K562 (cell line): ENCODE measurements around the gene PPT1. TPM values are rescaled to one million over a fixed set of nuclear protein-coding genes. Genes with fewer than 3 reads are reported as not detected.

Source experiments
- CBX5 ChIP-seq: IDR thresholded peaks from 2 replicates; pipeline ENCODE4 v1.6.1; 2014; ENCODE audit warnings: low read depth, borderline replicate concordance
- FOXP1 ChIP-seq: sonication (generic); formaldehyde crosslinking; IDR thresholded peaks from 2 replicates; pipeline ENCODE4 v1.8.0; 2022; ENCODE audit warnings: mild to moderate bottlenecking, missing genetic modification reagents
- HSF4 ChIP-seq: fragments of 250-450 bp; sonication (Bioruptor Pico); IDR thresholded peaks from 2 replicates; pipeline ENCODE4 v2.1.2; 2022; ENCODE audit warnings: mild to moderate bottlenecking, moderate library complexity, borderline replicate concordance
- NCOA1 ChIP-seq: fragments of 450-650 bp; IDR thresholded peaks from 2 replicates; pipeline ENCODE4 v1.6.1; 2016; ENCODE audit warnings: low read depth
- NR3C1 ChIP-seq: sonication (generic); formaldehyde crosslinking; IDR thresholded peaks from 2 replicates; pipeline ENCODE4 v1.8.1; 2022; ENCODE audit warnings: missing genetic modification reagents
- PHB2 ChIP-seq: fragments of 450-650 bp; IDR thresholded peaks from 2 replicates; pipeline ENCODE4 v1.6.1; 2017; ENCODE audit warnings: low read depth
- PHF20 ChIP-seq: fragments of 450-650 bp; IDR thresholded peaks from 2 replicates; pipeline ENCODE4 v1.6.1; 2018; ENCODE audit not compliant: partially characterized antibody
- ZNF436 ChIP-seq: fragments of 250-450, 450-650 bp; sonication (Bioruptor Pico); formaldehyde crosslinking; IDR thresholded peaks from 2 replicates; pipeline ENCODE4 v1.7.0; 2020; ENCODE audit warnings: mild to moderate bottlenecking
- polyA plus RNA-seq, 8 experiments: library from polyadenylated mRNA; depleted of rRNA in 4 of 8; stranded (reverse) in 5 of 8; unstranded in 3 of 8; fragments of >200 nt; fragmentation: Nextera tagmentation in 2 of 8; fragmentation: Illumina TruSeq in 1 of 8; extraction: Ambion mirVana in 2 of 8; extraction: Trizol in 1 of 8; gene quantifications; 2 replicates each; pipeline versions ENCODE4 v1.2.1 to v1.2.3, GENCODE V29; 2011 to 2014; ENCODE audit warnings: inconsistent platforms in 1 of 8, missing spikeins in 1 of 8
- total RNA-seq, 7 experiments: library from RNA; depleted of rRNA in 6 of 7; stranded (reverse); fragments of >200 nt in 6 of 7; fragmentation: Illumina TruSeq in 2 of 7; extraction: Trizol in 2 of 7; gene quantifications; 2 replicates each; pipeline versions ENCODE4 v1.2.1 to v1.2.3, GENCODE V29; 2011 to 2021; ENCODE audit warnings: low replicate concordance in 1 of 7
- TF ChIP-seq, protein P1 (sequence below): fragments of 450-650 bp; conservative IDR thresholded peaks from 2 replicates; pipeline ENCODE4 v1.6.1; 2016; ENCODE audit warnings: missing genetic modification characterization, low read depth, mild to moderate bottlenecking, missing compliant biosample characterization, moderate library complexity
- TF ChIP-seq, protein P2 (sequence below), 3 experiments: IDR thresholded peaks in 2 of 3; conservative IDR thresholded peaks in 1 of 3; 2 replicates each; pipeline ENCODE4 v1.5.1; 2011 to 2012; ENCODE audit warnings: low read length in 3 of 3, mild to moderate bottlenecking in 3 of 3, control low read depth in 2 of 3, improper control_type of control experiment in 1 of 3, inconsistent platforms in 1 of 3, low read depth in 1 of 3, mixed read lengths in 1 of 3, moderate library complexity in 1 of 3; ENCODE audit not compliant: insufficient read depth in 2 of 3
- TF ChIP-seq, protein P3 (sequence below): sonication (generic); formaldehyde crosslinking; IDR thresholded peaks from 2 replicates; pipeline ENCODE4 v1.4.0; 2020; ENCODE audit warnings: mild to moderate bottlenecking, missing genetic modification reagents
- TF ChIP-seq, protein P4 (sequence below): sonication (generic); formaldehyde crosslinking; IDR thresholded peaks from 2 replicates; pipeline ENCODE4 v1.8.1; 2023; ENCODE audit warnings: mild to moderate bottlenecking, missing genetic modification reagents
- TF ChIP-seq, protein P5 (sequence below): fragments of 150-350 bp; IDR thresholded peaks from 2 replicates; pipeline ENCODE4 v1.6.1; 2014; ENCODE audit warnings: low read depth, mild to moderate bottlenecking, low read length, borderline replicate concordance
- TF ChIP-seq, protein P6 (sequence below): sonication (generic); formaldehyde crosslinking; IDR thresholded peaks from 2 replicates; pipeline ENCODE4 v1.8.0; 2022; ENCODE audit warnings: mild to moderate bottlenecking, missing genetic modification reagents, borderline replicate concordance

The PPT1 gene
- total and polyA plus RNA-seq, 9 of the 15 experiments (the other 6 are each of a cell fraction or from before 2014, with no cell fraction given), result 72.2 to 285 (median 143) TPM

DNA sequence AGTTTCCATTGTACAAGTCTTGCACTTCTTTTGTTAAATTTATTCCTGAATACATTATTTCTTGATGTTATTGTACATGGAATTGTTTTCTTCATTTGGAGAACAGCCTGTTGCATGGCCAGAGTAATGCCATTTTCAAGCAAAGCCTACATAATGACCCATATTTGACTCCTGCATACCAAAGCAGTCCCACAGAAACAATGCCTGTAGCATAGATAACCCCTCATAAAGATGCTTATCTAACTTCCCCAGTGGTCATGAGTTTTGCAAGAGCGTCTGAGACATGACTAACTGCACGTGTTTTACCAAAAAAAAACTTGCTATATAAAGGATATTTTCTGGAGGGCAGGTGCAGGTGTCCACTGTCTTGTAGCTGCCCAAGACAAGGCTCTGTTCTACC, 33.8 kb upstream of the PPT1 start (continued):
- TF ChIP-seq, protein P1, sequence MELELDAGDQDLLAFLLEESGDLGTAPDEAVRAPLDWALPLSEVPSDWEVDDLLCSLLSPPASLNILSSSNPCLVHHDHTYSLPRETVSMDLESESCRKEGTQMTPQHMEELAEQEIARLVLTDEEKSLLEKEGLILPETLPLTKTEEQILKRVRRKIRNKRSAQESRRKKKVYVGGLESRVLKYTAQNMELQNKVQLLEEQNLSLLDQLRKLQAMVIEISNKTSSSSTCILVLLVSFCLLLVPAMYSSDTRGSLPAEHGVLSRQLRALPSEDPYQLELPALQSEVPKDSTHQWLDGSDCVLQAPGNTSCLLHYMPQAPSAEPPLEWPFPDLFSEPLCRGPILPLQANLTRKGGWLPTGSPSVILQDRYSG (tag), result no peak
- TF ChIP-seq, protein P2, sequence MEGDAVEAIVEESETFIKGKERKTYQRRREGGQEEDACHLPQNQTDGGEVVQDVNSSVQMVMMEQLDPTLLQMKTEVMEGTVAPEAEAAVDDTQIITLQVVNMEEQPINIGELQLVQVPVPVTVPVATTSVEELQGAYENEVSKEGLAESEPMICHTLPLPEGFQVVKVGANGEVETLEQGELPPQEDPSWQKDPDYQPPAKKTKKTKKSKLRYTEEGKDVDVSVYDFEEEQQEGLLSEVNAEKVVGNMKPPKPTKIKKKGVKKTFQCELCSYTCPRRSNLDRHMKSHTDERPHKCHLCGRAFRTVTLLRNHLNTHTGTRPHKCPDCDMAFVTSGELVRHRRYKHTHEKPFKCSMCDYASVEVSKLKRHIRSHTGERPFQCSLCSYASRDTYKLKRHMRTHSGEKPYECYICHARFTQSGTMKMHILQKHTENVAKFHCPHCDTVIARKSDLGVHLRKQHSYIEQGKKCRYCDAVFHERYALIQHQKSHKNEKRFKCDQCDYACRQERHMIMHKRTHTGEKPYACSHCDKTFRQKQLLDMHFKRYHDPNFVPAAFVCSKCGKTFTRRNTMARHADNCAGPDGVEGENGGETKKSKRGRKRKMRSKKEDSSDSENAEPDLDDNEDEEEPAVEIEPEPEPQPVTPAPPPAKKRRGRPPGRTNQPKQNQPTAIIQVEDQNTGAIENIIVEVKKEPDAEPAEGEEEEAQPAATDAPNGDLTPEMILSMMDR (IDR thresholded peaks at IDR 0.05 in 2 of 3, conservative IDR thresholded peaks at IDR 0.05 in 1 of 3; ENCODE audit: insufficient read depth in 2 of 3, low read depth in 1 of 3, low read length in 3 of 3), result no peak
- TF ChIP-seq, protein P3, sequence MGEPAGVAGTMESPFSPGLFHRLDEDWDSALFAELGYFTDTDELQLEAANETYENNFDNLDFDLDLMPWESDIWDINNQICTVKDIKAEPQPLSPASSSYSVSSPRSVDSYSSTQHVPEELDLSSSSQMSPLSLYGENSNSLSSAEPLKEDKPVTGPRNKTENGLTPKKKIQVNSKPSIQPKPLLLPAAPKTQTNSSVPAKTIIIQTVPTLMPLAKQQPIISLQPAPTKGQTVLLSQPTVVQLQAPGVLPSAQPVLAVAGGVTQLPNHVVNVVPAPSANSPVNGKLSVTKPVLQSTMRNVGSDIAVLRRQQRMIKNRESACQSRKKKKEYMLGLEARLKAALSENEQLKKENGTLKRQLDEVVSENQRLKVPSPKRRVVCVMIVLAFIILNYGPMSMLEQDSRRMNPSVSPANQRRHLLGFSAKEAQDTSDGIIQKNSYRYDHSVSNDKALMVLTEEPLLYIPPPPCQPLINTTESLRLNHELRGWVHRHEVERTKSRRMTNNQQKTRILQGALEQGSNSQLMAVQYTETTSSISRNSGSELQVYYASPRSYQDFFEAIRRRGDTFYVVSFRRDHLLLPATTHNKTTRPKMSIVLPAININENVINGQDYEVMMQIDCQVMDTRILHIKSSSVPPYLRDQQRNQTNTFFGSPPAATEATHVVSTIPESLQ (CRISPR knock-in tag), result no peak
- TF ChIP-seq NR3C1 (CRISPR knock-in tag) (no peak), HSF4 (no peak), PHF20 (no peak), FOXP1 (CRISPR knock-in tag) (no peak), PHB2 (no peak), NCOA1 (no peak), ZNF436 (no peak), CBX5 (no peak)
- TF ChIP-seq, protein P4, sequence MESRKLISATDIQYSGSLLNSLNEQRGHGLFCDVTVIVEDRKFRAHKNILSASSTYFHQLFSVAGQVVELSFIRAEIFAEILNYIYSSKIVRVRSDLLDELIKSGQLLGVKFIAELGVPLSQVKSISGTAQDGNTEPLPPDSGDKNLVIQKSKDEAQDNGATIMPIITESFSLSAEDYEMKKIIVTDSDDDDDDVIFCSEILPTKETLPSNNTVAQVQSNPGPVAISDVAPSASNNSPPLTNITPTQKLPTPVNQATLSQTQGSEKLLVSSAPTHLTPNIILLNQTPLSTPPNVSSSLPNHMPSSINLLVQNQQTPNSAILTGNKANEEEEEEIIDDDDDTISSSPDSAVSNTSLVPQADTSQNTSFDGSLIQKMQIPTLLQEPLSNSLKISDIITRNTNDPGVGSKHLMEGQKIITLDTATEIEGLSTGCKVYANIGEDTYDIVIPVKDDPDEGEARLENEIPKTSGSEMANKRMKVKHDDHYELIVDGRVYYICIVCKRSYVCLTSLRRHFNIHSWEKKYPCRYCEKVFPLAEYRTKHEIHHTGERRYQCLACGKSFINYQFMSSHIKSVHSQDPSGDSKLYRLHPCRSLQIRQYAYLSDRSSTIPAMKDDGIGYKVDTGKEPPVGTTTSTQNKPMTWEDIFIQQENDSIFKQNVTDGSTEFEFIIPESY (CRISPR knock-in tag), result no peak
- TF ChIP-seq, protein P5, sequence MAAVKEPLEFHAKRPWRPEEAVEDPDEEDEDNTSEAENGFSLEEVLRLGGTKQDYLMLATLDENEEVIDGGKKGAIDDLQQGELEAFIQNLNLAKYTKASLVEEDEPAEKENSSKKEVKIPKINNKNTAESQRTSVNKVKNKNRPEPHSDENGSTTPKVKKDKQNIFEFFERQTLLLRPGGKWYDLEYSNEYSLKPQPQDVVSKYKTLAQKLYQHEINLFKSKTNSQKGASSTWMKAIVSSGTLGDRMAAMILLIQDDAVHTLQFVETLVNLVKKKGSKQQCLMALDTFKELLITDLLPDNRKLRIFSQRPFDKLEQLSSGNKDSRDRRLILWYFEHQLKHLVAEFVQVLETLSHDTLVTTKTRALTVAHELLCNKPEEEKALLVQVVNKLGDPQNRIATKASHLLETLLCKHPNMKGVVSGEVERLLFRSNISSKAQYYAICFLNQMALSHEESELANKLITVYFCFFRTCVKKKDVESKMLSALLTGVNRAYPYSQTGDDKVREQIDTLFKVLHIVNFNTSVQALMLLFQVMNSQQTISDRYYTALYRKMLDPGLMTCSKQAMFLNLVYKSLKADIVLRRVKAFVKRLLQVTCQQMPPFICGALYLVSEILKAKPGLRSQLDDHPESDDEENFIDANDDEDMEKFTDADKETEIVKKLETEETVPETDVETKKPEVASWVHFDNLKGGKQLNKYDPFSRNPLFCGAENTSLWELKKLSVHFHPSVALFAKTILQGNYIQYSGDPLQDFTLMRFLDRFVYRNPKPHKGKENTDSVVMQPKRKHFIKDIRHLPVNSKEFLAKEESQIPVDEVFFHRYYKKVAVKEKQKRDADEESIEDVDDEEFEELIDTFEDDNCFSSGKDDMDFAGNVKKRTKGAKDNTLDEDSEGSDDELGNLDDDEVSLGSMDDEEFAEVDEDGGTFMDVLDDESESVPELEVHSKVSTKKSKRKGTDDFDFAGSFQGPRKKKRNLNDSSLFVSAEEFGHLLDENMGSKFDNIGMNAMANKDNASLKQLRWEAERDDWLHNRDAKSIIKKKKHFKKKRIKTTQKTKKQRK, result no peak
- TF ChIP-seq, protein P6, sequence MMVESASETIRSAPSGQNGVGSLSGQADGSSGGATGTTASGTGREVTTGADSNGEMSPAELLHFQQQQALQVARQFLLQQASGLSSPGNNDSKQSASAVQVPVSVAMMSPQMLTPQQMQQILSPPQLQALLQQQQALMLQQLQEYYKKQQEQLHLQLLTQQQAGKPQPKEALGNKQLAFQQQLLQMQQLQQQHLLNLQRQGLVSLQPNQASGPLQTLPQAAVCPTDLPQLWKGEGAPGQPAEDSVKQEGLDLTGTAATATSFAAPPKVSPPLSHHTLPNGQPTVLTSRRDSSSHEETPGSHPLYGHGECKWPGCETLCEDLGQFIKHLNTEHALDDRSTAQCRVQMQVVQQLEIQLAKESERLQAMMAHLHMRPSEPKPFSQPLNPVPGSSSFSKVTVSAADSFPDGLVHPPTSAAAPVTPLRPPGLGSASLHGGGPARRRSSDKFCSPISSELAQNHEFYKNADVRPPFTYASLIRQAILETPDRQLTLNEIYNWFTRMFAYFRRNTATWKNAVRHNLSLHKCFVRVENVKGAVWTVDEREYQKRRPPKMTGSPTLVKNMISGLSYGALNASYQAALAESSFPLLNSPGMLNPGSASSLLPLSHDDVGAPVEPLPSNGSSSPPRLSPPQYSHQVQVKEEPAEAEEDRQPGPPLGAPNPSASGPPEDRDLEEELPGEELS (CRISPR knock-in tag), result no peak
